GM18868 (cell line): Measurements from ENCODE around the gene ABCD1.

Experiments
- ATAC-seq: cut with Tn5 transposase; IDR thresholded peaks from one replicate; pipeline ENCODE4 v1.9.1; 2021; ENCODE audit warnings: mild to moderate bottlenecking, moderate library complexity; ENCODE audit not compliant: unreplicated experiment

The ABCD1 gene

GRCh38 chrX:153782313-153782712 is 57.7 kb downstream of the ABCD1 start:
- no peak for ATAC-seq

- ATAC-seq, result no peak
Measured at GRCh38 chrX:153782871-153783270, 58.2 kb downstream of the ABCD1 start.

- no peak for ATAC-seq
Measured at GRCh38 chrX:153783378-153784013, 58.8 kb downstream of the ABCD1 start.

GRCh38 chrX:153784325-153784967 is 59.8 kb downstream of the ABCD1 start:
- no peak for ATAC-seq

GRCh38 chrX:153786669-153787068 is 62.0 kb downstream of the ABCD1 start:
- no peak for ATAC-seq

GRCh38 chrX:153789654-153790053 is 65.0 kb downstream of the ABCD1 start:
- no peak for ATAC-seq

GRCh38 chrX:153791104-153791852 is 66.6 kb downstream of the ABCD1 start:
- ATAC-seq, result no peak

GRCh38 chrX:153792368-153792767 is 67.7 kb downstream of the ABCD1 start:
- no peak for ATAC-seq

GRCh38 chrX:153793291-153793690 is 68.6 kb downstream of the ABCD1 start:
- ATAC-seq, result no peak
